PC-9 (cell line): ENCODE data around the gene ADD3.

ENCODE experiments used
- EZH2 ChIP-seq: fragments of 200-600 bp; sonication (generic); IDR thresholded peaks from 2 replicates; pipeline ENCODE4 v1.8.0; 2017; ENCODE audit warnings: antibody characterized with exemption, low read depth
- TF ChIP-seq, protein P1 (sequence below): fragments of 200-600 bp; sonication (generic); conservative IDR thresholded peaks from 2 replicates; pipeline ENCODE4 v1.6.1; 2017; ENCODE audit warnings: mixed run types, antibody characterized with exemption, mild to moderate bottlenecking, moderate library complexity

- TF ChIP-seq, protein P1, sequence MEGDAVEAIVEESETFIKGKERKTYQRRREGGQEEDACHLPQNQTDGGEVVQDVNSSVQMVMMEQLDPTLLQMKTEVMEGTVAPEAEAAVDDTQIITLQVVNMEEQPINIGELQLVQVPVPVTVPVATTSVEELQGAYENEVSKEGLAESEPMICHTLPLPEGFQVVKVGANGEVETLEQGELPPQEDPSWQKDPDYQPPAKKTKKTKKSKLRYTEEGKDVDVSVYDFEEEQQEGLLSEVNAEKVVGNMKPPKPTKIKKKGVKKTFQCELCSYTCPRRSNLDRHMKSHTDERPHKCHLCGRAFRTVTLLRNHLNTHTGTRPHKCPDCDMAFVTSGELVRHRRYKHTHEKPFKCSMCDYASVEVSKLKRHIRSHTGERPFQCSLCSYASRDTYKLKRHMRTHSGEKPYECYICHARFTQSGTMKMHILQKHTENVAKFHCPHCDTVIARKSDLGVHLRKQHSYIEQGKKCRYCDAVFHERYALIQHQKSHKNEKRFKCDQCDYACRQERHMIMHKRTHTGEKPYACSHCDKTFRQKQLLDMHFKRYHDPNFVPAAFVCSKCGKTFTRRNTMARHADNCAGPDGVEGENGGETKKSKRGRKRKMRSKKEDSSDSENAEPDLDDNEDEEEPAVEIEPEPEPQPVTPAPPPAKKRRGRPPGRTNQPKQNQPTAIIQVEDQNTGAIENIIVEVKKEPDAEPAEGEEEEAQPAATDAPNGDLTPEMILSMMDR, result no peak
- TF ChIP-seq EZH2, result no peak
Measured at GRCh38 chr10:110023785-110024465, 16.1 kb downstream of the ADD3 start.
